Stimulated activated CD8-positive, alpha-beta memory T cell treated with anti-CD3 and anti-CD28 coated beads, Interleukin-7, amount 100 ng/mL, for 4 hours (primary cell): ENCODE measurements around the gene SPDEF.

ENCODE experiments used
- DNase-seq, 2 donors: peaks; one replicate each; pipeline ENCODE4 v3.0.0-alpha.2; 2020; ENCODE audit warnings: low read depth in 2 of 2

The SPDEF gene

GRCh38 chr6:34563513-34563870 is 7.4 kb upstream of the SPDEF start:
- no peak for DNase-seq

GRCh38 chr6:34562861-34563512 is 6.9 kb upstream of the SPDEF start:
- DNase-seq, result no peak

DNA sequence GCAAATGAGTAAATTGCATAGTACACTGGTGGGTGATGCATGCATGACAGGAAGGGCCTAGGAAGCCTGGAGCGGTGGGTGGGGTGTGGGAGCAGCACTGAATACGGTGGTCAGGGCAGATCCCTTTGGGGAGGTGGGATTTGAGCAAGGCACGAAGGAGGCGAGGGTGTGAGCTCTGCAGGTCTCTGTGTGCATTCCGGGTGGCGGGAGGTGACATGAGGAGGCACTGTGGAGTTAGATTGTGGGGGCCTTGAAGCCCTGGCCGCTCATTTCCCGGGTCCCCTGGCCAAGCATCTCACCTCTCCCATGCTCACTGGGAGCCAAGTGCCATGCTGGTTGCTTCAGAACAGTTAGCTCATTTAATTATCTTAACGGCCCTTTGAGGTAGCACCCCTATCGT is 6.2 kb upstream of the SPDEF start:
- no peak for DNase-seq

DNA sequence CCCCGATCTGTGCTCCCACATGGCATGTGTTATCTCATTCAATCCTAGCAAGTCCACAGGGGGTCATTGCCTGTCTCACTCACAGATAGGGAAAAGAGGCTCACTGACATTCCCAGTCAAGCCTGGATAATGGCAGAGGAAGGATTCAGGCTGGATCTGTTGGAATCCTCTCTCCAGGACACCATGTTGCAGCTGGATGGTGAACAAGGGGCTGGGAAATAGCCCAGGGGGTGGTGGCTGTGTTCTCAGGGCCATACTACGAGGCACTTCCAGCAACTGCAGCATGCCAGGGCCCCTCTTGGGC is 5.0 kb upstream of the SPDEF start:
- DNase-seq, result no peak

GRCh38 chr6:34560366-34561226 is 4.5 kb upstream of the SPDEF start:
- DNase-seq, result no peak

- no peak for DNase-seq
Measured at GRCh38 chr6:34559651-34560365, 3.7 kb upstream of the SPDEF start.

DNA sequence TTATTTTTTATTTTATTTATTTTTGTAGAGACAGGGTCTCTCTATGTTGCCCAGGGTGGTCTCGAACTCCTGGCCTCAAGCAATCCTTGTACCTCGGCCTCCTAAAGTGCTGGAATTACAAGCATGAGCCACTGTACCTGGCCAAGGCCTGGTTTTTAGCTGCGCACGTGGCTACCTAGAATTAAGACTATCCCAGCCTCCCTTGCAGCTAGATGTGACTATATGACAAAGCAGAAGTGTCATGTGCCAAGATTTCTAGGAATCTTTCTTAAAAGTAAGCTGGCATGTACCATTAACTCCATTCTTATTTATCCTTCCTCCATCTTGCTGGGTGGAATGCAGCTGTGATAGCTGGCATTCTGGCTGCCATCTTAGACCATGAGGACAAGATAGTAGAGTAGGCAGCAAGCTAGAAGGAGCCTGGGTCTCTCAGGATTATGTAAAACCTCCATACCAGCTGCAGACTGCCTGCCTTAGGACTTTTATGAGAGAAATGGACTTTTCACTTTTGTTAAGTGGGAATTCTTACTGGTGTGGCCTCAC is 2.1 kb upstream of the SPDEF start:
- DNase-seq, result no peak

DNA sequence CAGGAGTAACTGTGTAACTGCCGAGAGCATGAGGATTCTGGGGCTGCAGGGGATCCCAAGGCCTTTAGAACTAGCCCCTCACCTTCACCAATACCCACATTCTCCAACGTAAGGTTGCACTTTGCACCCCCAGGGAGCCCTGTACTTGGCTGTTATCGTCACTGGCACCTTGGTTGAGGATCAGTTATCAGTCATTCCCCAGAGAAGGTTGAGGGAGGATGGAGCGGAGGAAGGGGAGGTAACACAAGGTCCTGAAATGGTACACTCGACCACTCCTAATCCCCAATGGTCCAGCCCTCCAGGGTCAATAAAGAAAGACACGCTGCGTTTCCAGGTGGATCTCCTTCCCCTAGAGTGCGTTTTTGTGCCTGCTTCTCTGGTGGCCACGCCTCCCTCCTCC is 1.1 kb upstream of the SPDEF start:
- no peak for DNase-seq

DNA sequence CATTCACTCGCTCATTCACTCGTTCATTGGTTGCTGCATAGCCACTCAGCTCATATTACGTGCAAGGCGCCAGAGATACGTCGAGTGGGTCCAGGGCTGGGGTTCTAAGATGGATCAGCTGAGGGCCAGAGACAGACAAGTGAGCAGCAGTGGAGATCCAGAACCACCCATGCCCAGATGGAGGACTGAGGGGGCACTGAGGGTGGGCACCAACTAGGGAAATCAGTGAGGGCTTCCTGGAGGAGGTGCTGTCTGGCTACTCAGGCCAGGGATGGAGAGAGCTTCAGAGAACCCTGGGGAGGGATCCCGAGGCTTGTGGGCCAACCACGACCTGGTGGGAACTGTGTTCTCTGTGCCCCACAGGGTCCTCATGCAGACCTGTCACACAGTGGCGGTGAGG is 364 bp upstream of the SPDEF start:
- DNase-seq, result no peak

GRCh38 chr6:34555328-34555727 is 801 bp downstream of the SPDEF start:
- DNase-seq, result no peak

DNA sequence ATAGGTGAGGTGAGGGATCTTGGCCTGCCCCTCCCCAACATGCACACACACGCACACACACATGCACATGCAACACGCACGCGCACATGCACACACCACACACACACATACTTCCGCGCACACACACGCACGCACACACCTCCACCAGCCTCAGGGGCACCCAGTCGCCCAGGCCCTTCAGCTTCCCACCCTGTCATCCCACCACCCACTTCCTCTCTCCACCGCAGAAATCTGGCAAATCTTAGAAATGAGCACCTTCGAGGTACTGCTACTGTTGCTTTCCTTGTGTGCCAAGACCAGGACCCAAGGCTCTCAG is 1.2 kb downstream of the SPDEF start:
- DNase-seq, result no peak

- DNase-seq, result no peak
Measured at GRCh38 chr6:34554291-34555006, 1.7 kb downstream of the SPDEF start.

DNA sequence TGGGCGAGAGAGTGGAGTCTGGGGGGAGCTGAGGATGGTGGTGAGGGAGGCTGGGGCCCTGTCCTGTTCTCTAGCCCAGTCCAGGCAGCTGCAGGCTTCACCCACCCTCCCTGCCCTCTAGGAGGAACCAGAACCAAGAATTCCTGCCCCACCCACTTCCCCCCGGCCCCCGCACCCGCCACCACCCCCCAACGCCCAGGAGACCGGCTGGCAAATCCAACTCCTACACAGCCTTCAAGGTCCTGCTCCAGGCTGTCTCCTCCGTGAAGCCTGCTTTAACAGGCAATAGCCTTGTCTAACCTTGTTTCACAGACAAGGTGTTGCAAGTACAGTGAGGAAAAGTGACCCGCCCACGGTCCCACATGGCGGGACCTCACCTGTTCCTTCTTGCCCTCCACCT is 2.4 kb downstream of the SPDEF start:
- no peak for DNase-seq

- DNase-seq, result no peak
Measured at GRCh38 chr6:34553146-34553545, 3.0 kb downstream of the SPDEF start.

DNA sequence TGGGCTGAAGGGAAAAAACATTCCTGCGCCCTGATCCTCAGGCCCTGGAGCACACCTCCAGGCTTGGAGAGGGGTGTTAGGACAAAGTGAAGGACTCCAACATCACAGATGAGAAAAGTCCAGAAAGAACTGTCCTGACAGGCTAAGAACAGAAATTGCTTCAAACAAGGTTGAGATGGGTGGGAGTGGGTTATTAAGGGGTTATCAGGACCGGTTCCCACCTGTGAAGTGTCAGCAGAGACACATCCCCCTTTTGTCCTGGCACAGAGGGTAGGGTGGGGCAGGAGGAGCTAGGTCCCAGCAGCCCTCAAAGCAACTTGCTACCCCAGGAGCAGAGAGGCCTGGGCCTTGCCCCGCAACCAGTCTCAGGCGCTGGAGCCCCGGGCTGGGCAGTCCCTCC is 3.5 kb downstream of the SPDEF start:
- no peak for DNase-seq

DNA sequence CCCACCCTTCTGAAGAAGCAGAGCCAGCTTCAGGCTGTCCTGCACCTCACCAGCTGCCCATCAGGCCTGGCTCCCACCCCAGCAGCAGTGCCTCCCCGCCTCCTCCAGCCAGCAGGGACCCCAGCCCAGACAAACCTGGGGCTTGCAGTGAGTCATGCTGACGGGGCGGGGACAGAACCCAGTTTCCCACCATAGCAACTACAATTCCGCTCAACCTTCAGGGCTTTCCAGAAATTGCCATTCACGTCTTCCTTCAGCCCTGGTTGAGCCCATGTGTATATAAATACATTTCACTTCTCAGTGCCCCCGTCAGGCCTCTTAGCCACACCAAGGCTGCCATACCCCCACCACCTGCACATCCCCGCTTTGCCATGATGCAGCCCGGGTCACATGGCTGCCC is 4.4 kb downstream of the SPDEF start:
- DNase-seq, result no peak

DNA sequence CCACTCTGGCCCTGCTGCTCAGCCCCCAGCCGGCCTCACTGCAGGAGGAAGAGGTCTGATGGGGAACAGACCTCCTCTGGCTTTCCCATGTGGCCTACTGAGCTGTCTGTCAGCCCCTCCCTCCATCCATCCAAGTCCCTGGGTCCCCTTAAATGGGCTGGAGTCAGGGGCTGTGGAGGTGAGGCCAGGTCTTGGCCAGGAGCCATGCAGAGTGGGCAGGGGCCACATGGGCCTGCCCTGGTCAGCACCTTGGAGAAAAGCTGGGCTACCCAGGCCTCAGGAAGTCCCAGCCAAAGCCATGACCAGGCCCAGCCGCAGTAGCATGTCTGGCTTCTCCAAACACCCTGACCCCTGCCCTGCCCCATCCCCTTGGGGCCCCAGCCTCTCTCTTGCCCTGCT is 6.3 kb downstream of the SPDEF start:
- DNase-seq, result no peak

DNA sequence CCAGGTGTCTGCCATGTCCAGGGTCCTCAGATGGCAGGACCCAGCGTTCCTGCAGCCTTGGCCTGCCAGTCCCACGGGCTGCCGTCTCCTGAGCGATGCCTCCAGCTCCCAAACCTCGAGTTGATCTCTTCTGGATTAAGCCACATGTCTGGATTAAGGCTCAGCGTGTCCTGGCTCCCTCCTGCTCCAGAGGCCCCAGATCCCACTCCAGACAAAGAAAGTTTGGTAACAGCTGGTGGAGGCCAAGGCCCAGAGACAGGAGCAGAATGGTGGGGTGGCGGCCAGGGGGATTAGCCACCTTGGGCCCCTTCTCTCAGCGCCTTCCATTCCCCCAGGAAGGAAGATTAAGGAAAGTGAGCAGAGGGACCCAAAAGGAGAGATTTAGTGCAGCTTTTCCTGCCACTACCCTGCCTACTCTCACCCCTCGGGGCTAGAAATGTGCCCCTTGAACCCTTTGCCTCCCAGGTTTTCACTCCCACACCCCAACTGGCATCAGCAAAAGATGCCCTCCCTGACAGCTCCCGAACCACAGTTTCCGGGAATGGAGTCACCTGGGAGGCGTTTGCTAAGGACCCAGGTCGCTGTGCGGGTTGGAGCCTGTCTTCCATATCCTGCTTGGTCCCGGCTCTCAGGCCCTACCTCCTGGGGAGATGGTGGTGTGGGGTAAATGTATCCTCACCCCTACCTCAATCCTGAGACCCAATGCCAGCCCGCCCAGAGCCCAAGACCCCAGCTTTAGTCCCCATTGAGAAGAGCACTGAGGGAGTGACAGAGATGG is 6.9 kb downstream of the SPDEF start:
- no peak for DNase-seq

DNA sequence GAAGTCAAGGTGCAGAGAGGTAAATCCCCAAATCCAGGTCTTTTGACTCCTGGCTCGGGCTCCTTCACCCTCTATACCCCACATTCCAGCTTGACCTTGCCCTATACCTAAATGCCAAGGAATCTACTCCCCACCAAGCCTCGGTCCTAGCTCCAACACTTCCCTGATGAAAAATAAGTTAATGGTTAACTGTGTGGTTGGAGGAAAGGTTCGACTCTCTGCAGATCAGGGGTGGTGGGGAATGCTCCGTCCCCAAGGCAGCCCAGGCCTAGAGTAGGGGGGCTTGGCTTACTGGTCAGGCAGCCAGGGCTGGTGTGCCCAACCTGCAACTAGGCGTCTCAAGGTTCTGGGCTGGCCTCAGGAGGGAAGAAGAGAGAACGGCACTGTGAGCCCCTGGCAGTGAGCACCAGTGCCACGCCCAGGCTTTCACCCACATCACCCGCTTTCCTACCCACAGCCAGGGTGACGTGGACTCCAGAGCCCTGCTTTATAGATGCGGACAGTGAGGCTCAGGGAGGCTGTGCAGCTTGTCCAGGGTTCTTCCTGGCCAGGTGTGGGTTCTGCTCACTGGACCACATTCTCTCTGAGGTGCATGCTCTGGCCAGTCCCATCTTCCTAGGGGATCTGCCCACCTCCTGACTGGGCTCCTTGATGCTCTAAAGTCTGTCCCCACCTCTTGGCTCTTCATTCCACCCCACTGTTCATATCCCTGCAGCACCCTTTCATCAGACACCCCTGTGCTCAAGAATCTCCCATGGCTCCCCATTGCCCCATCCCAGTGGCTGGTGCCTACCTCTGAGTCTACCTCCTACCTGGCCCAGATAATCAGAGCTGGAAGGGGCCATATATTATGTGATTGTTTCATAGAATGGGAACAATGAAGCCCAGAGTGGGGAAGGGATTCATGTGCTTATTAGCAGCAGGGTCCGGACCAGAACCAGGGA is 8.2 kb downstream of the SPDEF start:
- no peak for DNase-seq

DNA sequence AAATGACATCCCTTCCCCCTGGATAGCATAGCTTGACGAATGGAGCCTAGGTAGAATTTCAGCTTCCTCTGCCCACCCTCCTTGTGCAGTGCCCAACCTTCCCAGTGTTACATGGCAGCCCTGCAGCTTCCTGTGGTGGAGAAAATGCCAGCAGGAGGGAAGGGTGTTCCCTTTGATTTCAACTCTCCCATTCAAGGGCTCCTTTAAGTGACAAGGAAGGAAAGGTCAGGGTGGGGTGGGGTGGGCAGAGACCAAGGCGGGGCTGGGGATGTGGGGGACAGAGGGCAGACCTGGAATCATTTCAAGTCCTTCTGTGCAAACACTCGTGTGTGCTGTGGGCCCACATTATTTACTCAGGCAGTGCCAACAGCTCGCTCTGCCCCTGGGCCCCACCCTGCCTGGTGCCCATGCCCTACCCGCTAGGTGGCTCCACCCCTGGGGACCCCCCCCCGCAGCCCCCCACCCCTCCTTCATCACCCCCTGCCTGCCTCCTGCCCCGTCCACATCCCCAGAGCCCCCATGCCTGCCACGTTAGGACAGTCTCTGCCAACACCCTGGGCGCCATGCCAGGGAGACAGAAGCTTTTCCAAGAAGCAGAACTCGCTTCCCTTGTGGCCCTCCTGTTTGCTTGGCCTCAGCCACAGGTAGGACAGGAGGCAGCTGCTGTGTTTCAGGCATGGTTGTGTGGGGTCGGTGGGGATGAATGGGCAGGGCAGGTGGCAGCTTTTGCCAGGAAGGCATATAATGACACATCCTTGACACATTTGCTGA is 9.4 kb downstream of the SPDEF start:
- DNase-seq, result no peak
